WERI-Rb-1 (cell line): ENCODE measurements around the gene HIP1.

ENCODE experiments used
- DNase-seq: peaks from one replicate; pipeline ENCODE4 v3.0.0-alpha.2; 2020
- H3K27ac ChIP-seq: fragments of 250-450 bp; sonication (Bioruptor Pico); 2 replicates; pipeline ENCODE4 v1.5.1; 2020; ENCODE audit warnings: mild to moderate bottlenecking, moderate library complexity
- H3K27me3 ChIP-seq: fragments of 250-450 bp; sonication (Bioruptor Pico); 2 replicates; pipeline ENCODE4 v1.5.1; 2021; ENCODE audit warnings: mild to moderate bottlenecking, low read depth, moderate library complexity; ENCODE audit not compliant: insufficient read depth, severe bottlenecking
- H3K36me3 ChIP-seq: fragments of 250-450 bp; sonication (Bioruptor Pico); 2 replicates; pipeline ENCODE4 v1.5.1; 2020; ENCODE audit warnings: mild to moderate bottlenecking, moderate library complexity
- H3K4me3 ChIP-seq: 2 replicates; pipeline ENCODE4 v1.5.1; 2011; ENCODE audit warnings: low read depth, mild to moderate bottlenecking, control low read depth, low read length
- H3K9me3 ChIP-seq: fragments of 250-450 bp; sonication (Bioruptor Pico); 2 replicates; pipeline ENCODE4 v1.5.1; 2021; ENCODE audit warnings: mild to moderate bottlenecking, moderate library complexity; ENCODE audit not compliant: severe bottlenecking
- CTCF ChIP-seq: IDR thresholded peaks from 2 replicates; pipeline ENCODE4 v1.5.1; 2011; ENCODE audit warnings: low read depth, mild to moderate bottlenecking, control low read depth, inconsistent platforms, low read length

HIP1 gene

GRCh38 chr7:75738975-75739795 lies 444 bp upstream of the HIP1 start:
- peak; percentile 99 for DNase-seq
- Histone ChIP-seq H3K9me3 (no peaks in the 10 kb centered on the region), H3K4me3 (peak overlapping the region; percentile 95), H3K36me3 (no peaks in the 10 kb centered on the region), H3K27ac (peak overlapping the region; percentile 76), H3K27me3 (no peaks in the 10 kb centered on the region)
- TF ChIP-seq CTCF = no peak

- Histone ChIP-seq H3K4me3 (peak overlapping the region; percentile 95), H3K9me3 (no peaks in the 10 kb centered on the region), H3K27me3 (no peaks in the 10 kb centered on the region), H3K27ac (peak overlapping the region; percentile 74), H3K36me3 (no peaks in the 10 kb centered on the region)
- no peak for TF ChIP-seq CTCF
- DNase-seq = no peak
Observed at GRCh38 chr7:75737856-75738603, 711 bp downstream of the HIP1 start.

- no peak for TF ChIP-seq CTCF
- DNase-seq = no peak
- Histone ChIP-seq H3K27me3 (no peaks in the 10 kb centered on the region), H3K36me3 (no peaks in the 10 kb centered on the region), H3K9me3 (no peaks in the 10 kb centered on the region), H3K27ac (no peak overlapping the region), H3K4me3 (no peak overlapping the region)
Observed at GRCh38 chr7:75735581-75736350, 3.0 kb downstream of the HIP1 start.

GRCh38 chr7:75734586-75735458 lies 3.9 kb downstream of the HIP1 start:
- peak; percentile 84 for DNase-seq
- no peak overlapping the region; the same call in 1 of the 2 replicates for H3K27ac ChIP-seq
- no peak for TF ChIP-seq CTCF

More at GRCh38 chr7:75734586-75735458, 3.9 kb downstream of the HIP1 start:
- no peak overlapping the region for H3K4me3 ChIP-seq
- no peaks in the 10 kb centered on the region for H3K27me3 ChIP-seq
- H3K36me3 ChIP-seq = no peaks in the 10 kb centered on the region
- H3K9me3 ChIP-seq = no peaks in the 10 kb centered on the region
